Mesenchymal stem cell (in vitro differentiated cells and primary cell): ENCODE data around the gene C9orf50.

Source experiments
- DNase-seq: peaks from one replicate; pipeline ENCODE4 v3.0.0-alpha.2; 2013
- H2AFZ ChIP-seq: one replicate; pipeline ENCODE4 v1.6.1; 2013; ENCODE audit warnings: low read depth, mild to moderate bottlenecking, control low read depth, inconsistent platforms, low read length, moderate library complexity
- H2AK5ac ChIP-seq: 2 replicates; pipeline ENCODE4 v1.6.1; 2013; ENCODE audit warnings: low read length, moderate library complexity, mild to moderate bottlenecking, inconsistent platforms; ENCODE audit not compliant: severe bottlenecking
- H2BK120ac ChIP-seq: one replicate; pipeline ENCODE4 v1.6.1; 2013; ENCODE audit warnings: low read depth, mild to moderate bottlenecking, inconsistent platforms, low read length, moderate library complexity
- H2BK12ac ChIP-seq, 2 experiments: one replicate each; pipeline ENCODE4 v1.6.1; 2013; ENCODE audit warnings: inconsistent platforms in 2 of 2, low read length in 2 of 2, mild to moderate bottlenecking in 2 of 2, moderate library complexity in 2 of 2, control low read depth in 1 of 2
- H2BK15ac ChIP-seq: one replicate; pipeline ENCODE4 v1.6.1; 2013; ENCODE audit warnings: mild to moderate bottlenecking, low read depth, inconsistent platforms; ENCODE audit not compliant: poor library complexity, severe bottlenecking
- H2BK5ac ChIP-seq: 2 replicates; pipeline ENCODE4 v1.6.1; 2013; ENCODE audit warnings: low read depth, mild to moderate bottlenecking, low read length, control low read depth, inconsistent platforms; ENCODE audit not compliant: poor library complexity, severe bottlenecking
- H3K14ac ChIP-seq, 2 experiments: one replicate each; pipeline ENCODE4 v1.6.1; 2013; ENCODE audit warnings: inconsistent platforms in 2 of 2, low read length in 2 of 2, control low read depth in 1 of 2, mild to moderate bottlenecking in 1 of 2, moderate library complexity in 1 of 2
- H3K18ac ChIP-seq, 2 experiments: one replicate each; pipeline ENCODE4 v1.6.1; 2013; ENCODE audit warnings: inconsistent platforms in 2 of 2, low read length in 2 of 2, control low read depth in 1 of 2, low read depth in 1 of 2, mild to moderate bottlenecking in 1 of 2
- H3K23ac ChIP-seq, 2 experiments: one replicate each; pipeline ENCODE4 v1.6.1; 2013; ENCODE audit warnings: inconsistent platforms in 2 of 2, low read length in 2 of 2, mild to moderate bottlenecking in 2 of 2, moderate library complexity in 2 of 2, control low read depth in 1 of 2
- H3K27ac ChIP-seq: 2 replicates; pipeline ENCODE4 v1.5.1; 2013; ENCODE audit warnings: mild to moderate bottlenecking, moderate library complexity, low read length, control low read depth, inconsistent platforms; ENCODE audit not compliant: poor library complexity, severe bottlenecking
- H3K27me3 ChIP-seq, 2 experiments: 2 replicates each; pipeline versions ENCODE4 v1.6.1 to v1.7.0; 2013; ENCODE audit warnings: low read length in 2 of 2, mild to moderate bottlenecking in 2 of 2, moderate library complexity in 2 of 2, control low read depth in 1 of 2, inconsistent platforms in 1 of 2; ENCODE audit not compliant: control insufficient read depth in 1 of 2, insufficient read depth in 1 of 2
- H3K36me3 ChIP-seq, 2 experiments: 2 replicates each; pipeline versions ENCODE4 v1.6.1 to v1.7.0; 2013; ENCODE audit warnings: low read length in 2 of 2, control low read depth in 1 of 2, inconsistent platforms in 1 of 2, low read depth in 1 of 2, mild to moderate bottlenecking in 1 of 2; ENCODE audit not compliant: insufficient read depth in 2 of 2, control insufficient read depth in 1 of 2
- H3K4ac ChIP-seq, 2 experiments: one replicate each; pipeline ENCODE4 v1.6.1; 2013; ENCODE audit warnings: inconsistent platforms in 2 of 2, low read length in 2 of 2, mild to moderate bottlenecking in 2 of 2, moderate library complexity in 2 of 2, control low read depth in 1 of 2, low read depth in 1 of 2
- H3K4me1 ChIP-seq: 2 replicates; pipeline ENCODE4 v1.6.1; 2013; ENCODE audit warnings: low read depth, low read length, control low read depth; ENCODE audit not compliant: control insufficient read depth, insufficient read depth
- H3K4me2 ChIP-seq: 2 replicates; pipeline ENCODE4 v1.6.1; 2013; ENCODE audit warnings: low read length, mild to moderate bottlenecking, inconsistent platforms; ENCODE audit not compliant: poor library complexity, severe bottlenecking
- H3K4me3 ChIP-seq, 2 experiments: 2 replicates each; pipeline versions ENCODE4 v1.5.1 to v1.7.0; 2013; ENCODE audit warnings: low read length in 2 of 2, mild to moderate bottlenecking in 2 of 2, control low read depth in 1 of 2, low read depth in 1 of 2; ENCODE audit not compliant: insufficient read depth in 1 of 2
- H3K79me1 ChIP-seq: replicated peaks from 2 replicates; pipeline ENCODE4 v1.6.1; 2013; ENCODE audit warnings: mild to moderate bottlenecking, control low read depth, low read length, inconsistent platforms; ENCODE audit not compliant: poor library complexity, severe bottlenecking
- H3K9ac ChIP-seq: 2 replicates; pipeline ENCODE4 v1.7.0; 2013; ENCODE audit warnings: mild to moderate bottlenecking, low read length, moderate library complexity
- H3K9me3 ChIP-seq: 2 replicates; pipeline ENCODE4 v1.7.0; 2013; ENCODE audit warnings: mild to moderate bottlenecking, low read length; ENCODE audit not compliant: control insufficient read depth
- H4K8ac ChIP-seq: one replicate; pipeline ENCODE4 v1.6.1; 2013; ENCODE audit warnings: inconsistent platforms, mild to moderate bottlenecking, low read length, moderate library complexity
- H4K91ac ChIP-seq: one replicate; pipeline ENCODE4 v1.6.1; 2013; ENCODE audit warnings: mild to moderate bottlenecking, low read length, inconsistent platforms
- WGBS: methylation state at CpG from one replicate; pipeline ENCODE4 v1.1.7; 2013; ENCODE audit warnings: mixed read lengths; 5-methylcytosine and 5-hydroxymethylcytosine counted together

The C9orf50 gene

DNA sequence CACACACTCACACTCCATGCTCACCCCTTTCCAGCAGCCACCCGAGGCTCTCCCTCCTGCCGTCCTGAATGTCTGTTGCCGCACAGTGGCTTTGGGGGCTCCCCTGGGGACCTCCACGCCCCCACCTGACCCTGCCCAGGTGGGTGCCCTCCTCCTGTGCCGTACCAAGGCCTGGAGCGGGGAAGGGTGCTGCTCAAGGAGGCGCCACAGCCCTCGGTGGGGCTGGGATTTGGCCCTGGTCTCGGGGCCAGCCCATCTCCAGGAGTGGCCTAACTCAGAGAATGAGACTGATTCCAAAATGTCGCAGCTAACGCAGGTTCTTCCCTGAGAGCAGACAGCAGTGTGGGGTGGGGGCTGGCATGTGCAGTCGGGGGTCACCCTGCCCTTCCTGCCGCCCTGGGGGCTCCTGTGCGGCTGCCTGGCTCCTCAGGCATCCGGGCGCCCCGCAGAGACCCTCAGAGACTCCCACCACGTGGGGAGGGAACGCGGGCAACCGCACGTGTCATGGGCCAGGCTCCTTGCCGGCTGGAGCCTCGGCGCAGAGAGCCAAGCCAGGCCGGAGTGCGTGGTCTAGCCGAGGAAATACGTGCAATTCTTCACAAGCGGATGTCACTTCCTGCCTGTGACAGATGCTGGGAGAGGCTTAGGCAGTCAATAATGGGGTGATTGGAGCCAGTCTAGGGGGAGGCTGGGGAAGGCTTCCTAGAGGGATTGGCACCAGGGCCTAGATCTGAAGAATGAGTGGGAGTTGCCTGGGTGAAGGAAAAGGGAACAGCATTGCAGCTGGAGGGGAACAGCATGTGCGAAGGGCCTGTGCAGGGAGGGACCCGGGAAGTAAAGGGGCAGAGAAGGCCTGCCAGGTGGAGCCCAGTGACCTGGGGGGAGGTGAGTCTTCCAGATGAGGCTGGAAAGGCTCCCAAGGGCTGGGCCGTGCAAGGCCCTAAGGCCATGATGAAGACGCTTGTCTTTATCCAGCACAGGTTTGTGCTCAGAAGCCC, 44.1 kb downstream of the C9orf50 start:
- Histone ChIP-seq H2BK15ac (peak overlapping the region; percentile 79), H3K36me3 (no peaks in the 10 kb centered on the region), H3K18ac (peak overlapping the region; percentile 64 to 96), H2AFZ (peak overlapping the region; percentile 37), H2BK12ac (peak overlapping the region; percentile 49 to 64), H3K27me3 (no peaks in the 10 kb centered on the region), H3K4ac (peak overlapping the region; percentile 62 to 91), H2BK5ac (no peak overlapping the region), H3K14ac (peak overlapping the region in 1 of 2 experiments; percentile 62), H3K4me2 (no peak overlapping the region), H3K4me1 (peaks cover 18% of the 10 kb centered on the region), H3K79me1 (no peaks in the 10 kb centered on the region), H2BK120ac (peak overlapping the region; percentile 86), H3K9me3 (no peaks in the 10 kb centered on the region), H3K4me3 (no peak overlapping the region), H4K91ac (peak overlapping the region; percentile 53), H3K27ac (no peak overlapping the region), H2AK5ac (no peak overlapping the region), H3K23ac (no peak overlapping the region), H3K9ac (peak overlapping the region; percentile 22), H4K8ac (peak overlapping the region; percentile 92)
- 58% methylated on average over 34 of the region's 34 CpGs for WGBS
- peak; percentile 77 for DNase-seq

DNA sequence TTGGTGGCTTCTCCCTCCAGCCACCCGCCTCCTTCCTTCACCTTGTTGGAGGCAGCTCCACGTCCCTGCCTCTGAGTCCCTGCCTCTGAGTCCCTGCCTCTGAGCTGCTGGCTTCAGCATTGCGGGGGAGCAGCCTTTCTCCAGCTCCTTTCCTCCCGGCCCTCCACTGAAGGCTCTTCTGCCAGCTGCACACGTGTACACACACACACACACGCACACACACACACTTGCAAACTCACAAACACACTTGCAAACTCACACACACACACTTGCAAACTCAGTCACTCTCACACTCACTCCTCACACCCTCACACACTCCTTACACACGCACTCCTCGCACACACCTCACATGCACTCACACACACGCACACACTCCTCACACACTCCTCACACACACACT, 45.1 kb downstream of the C9orf50 start:
- H2BK5ac ChIP-seq: no peak overlapping the region
- peak overlapping the region; percentile 4 to 96 for H3K18ac ChIP-seq
- H2BK15ac ChIP-seq: no peak overlapping the region
- no peaks in the 10 kb centered on the region for H3K27me3 ChIP-seq
- peak overlapping the region in 1 of 2 experiments; percentile 93 for H3K14ac ChIP-seq
- H3K9me3 ChIP-seq: no peaks in the 10 kb centered on the region
- no peak overlapping the region for H2BK120ac ChIP-seq
- no peak overlapping the region for H3K27ac ChIP-seq
- H4K91ac ChIP-seq: peak overlapping the region; percentile 53
- no peak overlapping the region for H2AK5ac ChIP-seq
- no peaks in the 10 kb centered on the region for H3K79me1 ChIP-seq
- peak overlapping the region; percentile 68 for H4K8ac ChIP-seq
- H3K4me3 ChIP-seq: no peak overlapping the region
- peak overlapping the region; percentile 51 for H2AFZ ChIP-seq
- 74% methylated on average over 9 of the region's 9 CpGs for WGBS
- H3K36me3 ChIP-seq: no peaks in the 10 kb centered on the region
- H3K4ac ChIP-seq: peak overlapping the region; percentile 24 to 91
- H3K9ac ChIP-seq: no peak overlapping the region
- peak overlapping the region; percentile 0 to 84 for H2BK12ac ChIP-seq
- DNase-seq: peak; percentile 33
- H3K4me1 ChIP-seq: peaks cover 20% of the 10 kb centered on the region
- H3K23ac ChIP-seq: no peak overlapping the region
- H3K4me2 ChIP-seq: no peak overlapping the region

DNA sequence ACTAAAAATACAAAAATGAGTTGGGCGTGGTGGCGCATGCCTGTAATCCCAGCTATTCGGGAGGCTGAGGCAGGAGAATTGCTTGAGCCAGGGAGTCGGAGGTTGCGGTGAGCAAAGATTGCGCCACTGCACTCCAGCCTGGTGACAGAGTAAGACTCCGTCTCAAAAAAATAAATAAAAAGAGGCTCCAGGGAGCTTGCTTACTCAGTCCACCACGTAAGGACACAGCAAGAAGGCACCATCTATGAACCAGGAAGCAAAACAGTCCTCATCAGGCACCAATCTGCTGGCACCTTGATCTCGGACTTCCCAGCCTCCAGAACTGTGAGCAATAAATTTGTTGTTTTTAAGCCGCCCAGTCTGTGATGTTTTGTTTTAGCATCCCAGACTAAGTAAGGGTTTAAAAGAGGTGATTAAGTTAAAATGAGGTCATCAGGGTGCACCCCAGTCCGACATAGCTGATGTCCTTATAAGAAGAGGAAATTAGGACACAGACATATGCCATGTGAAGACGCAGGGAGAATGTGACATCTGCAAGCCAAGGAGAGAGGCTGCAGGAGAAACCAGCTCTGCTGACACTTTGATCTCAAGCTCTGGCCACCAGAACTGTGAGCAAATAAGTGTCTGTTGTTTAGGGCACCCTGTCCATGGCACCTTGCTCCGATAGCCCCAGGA, 45.9 kb downstream of the C9orf50 start:
- Histone ChIP-seq H3K79me1 (no peaks in the 10 kb centered on the region), H3K27me3 (no peaks in the 10 kb centered on the region), H3K36me3 (no peaks in the 10 kb centered on the region), H3K9ac (peak overlapping the region; percentile 0), H2AFZ (no peak overlapping the region), H2BK15ac (no peak overlapping the region), H3K9me3 (no peaks in the 10 kb centered on the region), H4K8ac (peak overlapping the region; percentile 68), H2BK12ac (peak overlapping the region; percentile 0 to 80), H3K14ac (no peak overlapping the region), H3K23ac (no peak overlapping the region), H3K4me3 (no peak overlapping the region), H3K4ac (no peak overlapping the region), H3K27ac (no peak overlapping the region), H4K91ac (peak overlapping the region; percentile 0), H2BK120ac (peak overlapping the region; percentile 59), H3K18ac (peak overlapping the region; percentile 4 to 5), H3K4me1 (peaks cover 25% of the 10 kb centered on the region), H2AK5ac (no peak overlapping the region), H3K4me2 (no peak overlapping the region), H2BK5ac (no peak overlapping the region)
- WGBS: 64% methylated on average over 13 of the region's 13 CpGs
- DNase-seq: peak; percentile 88

DNA sequence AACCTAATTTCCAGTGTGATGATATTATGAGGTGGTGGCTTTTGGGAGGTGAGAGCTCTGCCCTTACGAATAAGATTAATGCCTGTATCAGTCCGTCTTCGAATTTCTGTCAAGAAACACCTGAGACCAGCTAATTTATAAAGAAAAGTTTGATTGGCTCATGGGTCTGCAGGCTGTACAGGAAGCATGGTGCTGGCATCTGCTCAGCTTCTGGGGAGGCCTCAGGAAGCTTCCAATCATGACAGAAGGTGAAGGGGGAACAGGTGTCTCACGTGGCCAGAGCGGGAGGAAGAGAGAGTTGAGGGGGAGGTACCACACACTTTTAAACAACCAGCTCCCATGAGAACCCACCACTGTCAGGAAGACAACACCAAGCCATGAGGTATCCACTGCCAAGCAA, 46.9 kb downstream of the C9orf50 start:
- H4K8ac ChIP-seq: no peak overlapping the region
- WGBS: 96% methylated on average over 3 of the region's 5 CpGs

More for the DNA sequence above, 46.9 kb downstream of the C9orf50 start:
- Histone ChIP-seq H3K4me2 (no peak overlapping the region), H2BK120ac (no peak overlapping the region), H3K27ac (no peak overlapping the region), H3K9me3 (no peaks in the 10 kb centered on the region), H3K23ac (no peak overlapping the region), H2BK5ac (no peak overlapping the region), H2BK12ac (no peak overlapping the region), H3K4me1 (peaks cover 34% of the 10 kb centered on the region), H3K4me3 (no peak overlapping the region), H2BK15ac (no peak overlapping the region), H3K18ac (no peak overlapping the region), H3K36me3 (no peaks in the 10 kb centered on the region), H2AK5ac (no peak overlapping the region), H3K14ac (no peak overlapping the region), H3K79me1 (no peaks in the 10 kb centered on the region), H3K4ac (no peak overlapping the region), H2AFZ (no peak overlapping the region), H3K9ac (no peak overlapping the region), H3K27me3 (no peaks in the 10 kb centered on the region), H4K91ac (no peak overlapping the region)
- no peak for DNase-seq
